HCT116 (cell line): ENCODE data around the gene LRRK1. TPM values are rescaled to one million over a fixed set of nuclear protein-coding genes. Genes with fewer than 3 reads are reported as not detected.
A peak's percentile ranks its signal among the peaks of the same experiment; 100 is the strongest.

Source experiments
- ATAC-seq: fragments of 200-7000 bp; cut with Tn5 transposase; 2 replicates; pipeline ENCODE4 v1.9.1; 2020; ENCODE audit warnings: mild to moderate bottlenecking, moderate library complexity
- BruUV-seq: library from RNA; stranded (reverse); fragments of 400-500 nt; replicated peaks from 2 replicates; lab custom pipeline; 2021; lab: Mats Ljungman, UMichigan
- CTCF ChIA-PET: fragments of 300-600 bp; sonication (Branson Sonifier 250); formaldehyde crosslinking; loops from one replicate; lab custom pipeline; 2021; ENCODE audit warnings: antibody characterized with exemption; lab: Charles Lee
- POLR2A ChIA-PET: fragments of 300-600, 350-600 bp; sonication (Branson Sonifier 250); formaldehyde crosslinking; loops from one replicate; lab custom pipeline; 2021; ENCODE audit warnings: antibody characterized with exemption; lab: Charles Lee
- RAD21 ChIA-PET, 2 experiments: fragments of 300-600 bp; sonication (Branson Sonifier 250); formaldehyde crosslinking; loops; one replicate each; lab custom pipeline; 2023; ENCODE audit warnings: low total read pairs in 2 of 2; ENCODE audit not compliant: uncharacterized antibody in 2 of 2, unreplicated experiment in 2 of 2, low non-redundant PET in 1 of 2; lab: Charles Lee
- DNase-seq: peaks from one replicate; pipeline ENCODE4 v3.0.0-alpha.2; 2010; ENCODE audit warnings: low read depth, low spot score
- H2AFZ ChIP-seq: fragments of 200-600 bp; shearing (Covaris generic), sonication (generic); 2 replicates; pipeline ENCODE4 v1.6.1; 2017; ENCODE audit warnings: low read depth, mixed run types, mixed read lengths, antibody characterized with exemption, low read length; ENCODE audit not compliant: poor library complexity, severe bottlenecking
- H3K27ac ChIP-seq: 2 replicates; pipeline ENCODE4 v1.5.1; 2012; ENCODE audit warnings: low read depth, low read length
- H3K27me3 ChIP-seq: fragments of 200-600 bp; sonication (generic); 2 replicates; pipeline ENCODE4 v1.6.1; 2016; ENCODE audit warnings: mixed run types, low read length, mixed read lengths; ENCODE audit not compliant: insufficient read depth
- H3K36me3 ChIP-seq, 2 experiments: fragments of 200-500 bp in 1 of 2; fragments of 200-600 bp in 1 of 2; sonication (Bioruptor generic) in 1 of 2; sonication (generic) in 1 of 2; 2 replicates each; pipeline versions ENCODE4 v1.5.1 to v1.6.1; 2014 to 2016; ENCODE audit warnings: low read length in 2 of 2, inconsistent platforms in 1 of 2, mixed read lengths in 1 of 2, mixed run types in 1 of 2; ENCODE audit not compliant: insufficient read depth in 2 of 2, control insufficient read depth in 1 of 2
- H3K4me1 ChIP-seq, 2 experiments: fragments of 200-600 bp in 1 of 2; sonication (generic) in 1 of 2; 2 replicates each; pipeline versions ENCODE4 v1.5.1 to v1.6.1; 2012 to 2017; ENCODE audit warnings: low read length in 2 of 2, inconsistent platforms in 1 of 2, mild to moderate bottlenecking in 1 of 2, mixed read lengths in 1 of 2, mixed run types in 1 of 2, moderate library complexity in 1 of 2; ENCODE audit not compliant: insufficient read depth in 2 of 2, control insufficient read depth in 1 of 2
- H3K4me2 ChIP-seq: fragments of 200-600 bp; sonication (generic); 2 replicates; pipeline ENCODE4 v1.6.1; 2017; ENCODE audit warnings: mixed run types, low read length, mixed read lengths
- H3K4me3 ChIP-seq, 2 experiments: fragments of 200-600 bp in 1 of 2; sonication (generic) in 1 of 2; replicated peaks in 1 of 2; 2 replicates each; pipeline ENCODE4 v1.5.1; 2011 to 2016; ENCODE audit warnings: low read length in 2 of 2, control low read depth in 1 of 2, low read depth in 1 of 2, mild to moderate bottlenecking in 1 of 2, mixed read lengths in 1 of 2, mixed run types in 1 of 2
- H3K79me2 ChIP-seq: fragments of 200-600 bp; sonication (generic); 2 replicates; pipeline ENCODE4 v1.6.1; 2017; ENCODE audit warnings: mild to moderate bottlenecking, mixed run types, low read length, moderate library complexity, mixed read lengths; ENCODE audit not compliant: insufficient read depth
- H3K9ac ChIP-seq: fragments of 200-600 bp; sonication (generic); 2 replicates; pipeline ENCODE4 v1.6.1; 2016; ENCODE audit warnings: low read length, mixed read lengths
- H3K9me2 ChIP-seq: fragments of 200-600 bp; sonication (generic), shearing (Covaris generic); 2 replicates; pipeline ENCODE4 v1.6.1; 2017; ENCODE audit warnings: mixed run types, mild to moderate bottlenecking, moderate library complexity; ENCODE audit not compliant: insufficient read depth
- H3K9me3 ChIP-seq, 2 experiments: fragments of 200-500 bp in 1 of 2; fragments of 200-600 bp in 1 of 2; sonication (Bioruptor generic) in 1 of 2; sonication (generic) in 1 of 2; 2 replicates each; pipeline ENCODE4 v1.6.1; 2014 to 2017; ENCODE audit warnings: low read length in 2 of 2, mixed read lengths in 2 of 2, inconsistent platforms in 1 of 2, low read depth in 1 of 2, mild to moderate bottlenecking in 1 of 2, mixed run types in 1 of 2, moderate library complexity in 1 of 2; ENCODE audit not compliant: control insufficient read depth in 1 of 2, insufficient read depth in 1 of 2
- H4K20me1 ChIP-seq: fragments of 200-600 bp; sonication (generic), shearing (Covaris generic); 2 replicates; pipeline ENCODE4 v1.6.1; 2017; ENCODE audit warnings: mixed run types, mild to moderate bottlenecking, moderate library complexity; ENCODE audit not compliant: insufficient read depth
- EGR1 ChIP-seq: IDR thresholded peaks from 2 replicates; pipeline ENCODE4 v1.6.1; 2012; ENCODE audit warnings: low read depth
- EZH2phosphoT487 ChIP-seq: fragments of 200-600 bp; IDR thresholded peaks from 2 replicates; pipeline ENCODE4 v1.6.1; 2018; ENCODE audit warnings: antibody characterized with exemption, borderline replicate concordance
- RAD21 ChIP-seq: IDR thresholded peaks from 2 replicates; pipeline ENCODE4 v1.6.1; 2012; ENCODE audit warnings: low read depth, mild to moderate bottlenecking
- TCF7L2 ChIP-seq: IDR thresholded peaks from 2 replicates; pipeline ENCODE4 v1.7.0; 2011; ENCODE audit warnings: borderline replicate concordance, inconsistent platforms; ENCODE audit not compliant: insufficient read depth, insufficient read length; ENCODE audit errors: extremely low read depth
- intact Hi-C: fragments of 100-400 bp; cut with micrococcal nuclease; formaldehyde crosslinking; loops from 2 replicates; pipeline ENCODE4 v1.10.0; 2022
- total RNA-seq: library from RNA; stranded (reverse); gene quantifications from one replicate; pipeline ENCODE4 v1.2.1, GENCODE V29; 2021; ENCODE audit not compliant: unreplicated experiment
- TF ChIP-seq, protein P1 (sequence below): IDR thresholded peaks from 2 replicates; pipeline ENCODE4 v1.6.1; 2012
- TF ChIP-seq, protein P2 (sequence below): IDR thresholded peaks from 2 replicates; pipeline ENCODE4 v1.6.1; 2011; ENCODE audit warnings: mild to moderate bottlenecking, low read length, moderate library complexity; ENCODE audit not compliant: insufficient replicate concordance; ENCODE audit errors: extremely low read depth
- TF ChIP-seq, protein P3 (sequence below), 3 experiments: fragments of 200-600 bp in 1 of 3; sonication (generic) in 1 of 3; IDR thresholded peaks in 2 of 3; conservative IDR thresholded peaks in 1 of 3; 2 replicates each; pipeline ENCODE4 v1.5.1; 2012 to 2017; ENCODE audit warnings: low read depth in 2 of 3, low read length in 2 of 3, antibody characterized with exemption in 1 of 3, borderline replicate concordance in 1 of 3, control low read depth in 1 of 3, mild to moderate bottlenecking in 1 of 3, mixed read lengths in 1 of 3, mixed run types in 1 of 3, moderate library complexity in 1 of 3; ENCODE audit not compliant: insufficient read depth in 1 of 3

The LRRK1 gene
- total RNA-seq, 1 experiment from 2014 or later: 21.6 TPM

DNA sequence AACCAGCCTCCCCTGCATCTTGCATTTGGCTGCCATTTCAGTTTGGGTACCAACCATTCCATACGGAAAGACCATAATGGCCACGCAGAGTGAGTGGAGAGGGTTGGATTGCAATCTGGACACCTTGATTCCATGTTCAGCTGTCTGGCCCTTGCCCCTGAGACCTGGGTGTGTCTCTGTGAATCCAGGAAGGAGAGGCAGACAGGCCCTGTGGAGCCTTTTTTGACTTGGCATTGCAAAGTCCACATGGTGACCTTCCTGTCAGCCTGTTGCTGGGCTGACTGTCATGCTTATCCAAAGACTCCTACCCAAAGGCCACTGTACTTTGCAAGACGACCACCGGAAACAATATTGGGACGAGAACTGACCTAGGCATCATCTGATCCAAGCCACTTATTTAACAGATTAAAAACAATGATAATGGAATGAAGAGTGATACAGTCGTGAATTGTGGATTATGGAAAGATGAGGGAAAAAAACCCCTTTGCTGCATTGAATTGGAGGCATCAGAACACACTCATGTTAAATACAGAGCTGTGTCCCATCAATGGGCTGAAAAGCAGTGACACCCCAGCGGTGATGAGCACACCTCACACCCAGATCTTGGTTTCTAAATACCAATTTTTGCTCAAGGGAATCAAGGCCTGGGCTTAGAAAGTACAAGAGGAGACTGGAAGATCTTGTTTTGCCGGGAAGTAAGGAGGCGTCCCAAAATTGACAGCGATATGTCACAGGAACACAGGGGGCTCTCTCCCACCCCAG lies 86.0 kb downstream of the LRRK1 start (continued):
- TF ChIP-seq, protein P1, sequence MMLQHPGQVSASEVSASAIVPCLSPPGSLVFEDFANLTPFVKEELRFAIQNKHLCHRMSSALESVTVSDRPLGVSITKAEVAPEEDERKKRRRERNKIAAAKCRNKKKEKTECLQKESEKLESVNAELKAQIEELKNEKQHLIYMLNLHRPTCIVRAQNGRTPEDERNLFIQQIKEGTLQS: no peak
- no peak for TF ChIP-seq EZH2phosphoT487
- TF ChIP-seq, all 23 proteins: peak for 0

DNA sequence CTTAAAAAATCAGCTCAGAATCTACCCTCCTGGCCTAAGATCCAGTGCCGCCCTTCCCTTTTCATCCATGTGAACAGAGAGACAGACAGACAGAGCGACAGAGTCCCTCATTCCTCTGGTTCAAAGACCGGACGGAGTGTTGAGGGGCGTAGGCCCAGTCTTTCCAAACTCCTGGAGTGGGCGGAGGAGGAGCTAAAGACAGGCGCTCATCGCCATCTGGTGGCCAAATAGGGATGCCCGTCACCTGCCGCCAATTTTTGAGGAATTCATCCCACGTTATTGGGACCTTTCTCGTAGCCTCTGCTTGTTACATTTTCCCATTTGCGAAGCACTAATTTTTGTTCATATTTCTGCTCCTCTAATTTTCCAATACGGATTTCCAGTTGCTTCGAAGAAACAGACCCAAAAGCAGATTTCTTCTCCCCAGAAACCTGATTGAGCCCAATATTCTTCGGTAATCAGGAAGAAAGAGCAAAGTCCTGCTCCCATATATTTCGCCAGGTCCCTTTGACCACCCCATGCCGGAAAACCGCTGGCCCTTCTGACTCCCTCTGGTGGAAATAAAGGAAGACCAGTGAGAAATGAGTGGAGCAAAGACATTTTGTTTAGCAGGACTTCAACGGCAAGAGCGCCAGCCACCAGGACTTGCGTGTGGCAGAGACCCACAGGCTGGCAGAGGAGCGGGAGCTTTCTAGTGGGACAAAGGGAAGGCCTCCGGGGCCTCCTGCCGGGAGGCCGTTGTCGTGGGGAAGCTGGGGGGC lies 88.0 kb downstream of the LRRK1 start:
- H3K4me3 ChIP-seq: no peak overlapping the region

More for the DNA sequence above, 88.0 kb downstream of the LRRK1 start:
- BruUV-seq: no TSS peak
- Histone ChIP-seq H4K20me1 (no peaks in the 10 kb centered on the region), H3K27ac (no peak overlapping the region), H3K4me1 (peaks cover 11 to 25% of the 10 kb centered on the region in 2 experiments; a peak in 3 of 4 replicates), H3K9me2 (no peaks in the 10 kb centered on the region), H3K9ac (no peak overlapping the region), H3K27me3 (no peaks in the 10 kb centered on the region), H3K4me2 (peak overlapping the region; percentile 90), H3K36me3 (no peaks in the 10 kb centered on the region), H3K79me2 (no peaks in the 10 kb centered on the region), H2AFZ (no peak overlapping the region), H3K9me3 (no peaks in the 10 kb centered on the region)
- CTCF ChIA-PET: interaction anchor here (0.6 to 3.5 kb wide), 22 partner anchors 8 to 665 kb away, joined by 3 to 112 read pairs (median 4); partner anchors contain the start of genes ADAMTS17, ASB7, LINS1 and LRRK1
- RAD21 ChIA-PET: interaction anchor here (1.0 to 1.2 kb wide), 2 partner anchors 89 kb away, joined by 4 to 5 read pairs; no protein-coding TSS in a partner anchor
- DNase-seq: peak; percentile 53
- TF ChIP-seq RAD21 (peak; percentile 96), EGR1 (peak; percentile 93), TCF7L2 (peak; percentile 15)
- TF ChIP-seq, protein P2, sequence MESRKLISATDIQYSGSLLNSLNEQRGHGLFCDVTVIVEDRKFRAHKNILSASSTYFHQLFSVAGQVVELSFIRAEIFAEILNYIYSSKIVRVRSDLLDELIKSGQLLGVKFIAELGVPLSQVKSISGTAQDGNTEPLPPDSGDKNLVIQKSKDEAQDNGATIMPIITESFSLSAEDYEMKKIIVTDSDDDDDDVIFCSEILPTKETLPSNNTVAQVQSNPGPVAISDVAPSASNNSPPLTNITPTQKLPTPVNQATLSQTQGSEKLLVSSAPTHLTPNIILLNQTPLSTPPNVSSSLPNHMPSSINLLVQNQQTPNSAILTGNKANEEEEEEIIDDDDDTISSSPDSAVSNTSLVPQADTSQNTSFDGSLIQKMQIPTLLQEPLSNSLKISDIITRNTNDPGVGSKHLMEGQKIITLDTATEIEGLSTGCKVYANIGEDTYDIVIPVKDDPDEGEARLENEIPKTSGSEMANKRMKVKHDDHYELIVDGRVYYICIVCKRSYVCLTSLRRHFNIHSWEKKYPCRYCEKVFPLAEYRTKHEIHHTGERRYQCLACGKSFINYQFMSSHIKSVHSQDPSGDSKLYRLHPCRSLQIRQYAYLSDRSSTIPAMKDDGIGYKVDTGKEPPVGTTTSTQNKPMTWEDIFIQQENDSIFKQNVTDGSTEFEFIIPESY: peak; percentile 14
- TF ChIP-seq, protein P1: no peak
- TF ChIP-seq, protein P3, sequence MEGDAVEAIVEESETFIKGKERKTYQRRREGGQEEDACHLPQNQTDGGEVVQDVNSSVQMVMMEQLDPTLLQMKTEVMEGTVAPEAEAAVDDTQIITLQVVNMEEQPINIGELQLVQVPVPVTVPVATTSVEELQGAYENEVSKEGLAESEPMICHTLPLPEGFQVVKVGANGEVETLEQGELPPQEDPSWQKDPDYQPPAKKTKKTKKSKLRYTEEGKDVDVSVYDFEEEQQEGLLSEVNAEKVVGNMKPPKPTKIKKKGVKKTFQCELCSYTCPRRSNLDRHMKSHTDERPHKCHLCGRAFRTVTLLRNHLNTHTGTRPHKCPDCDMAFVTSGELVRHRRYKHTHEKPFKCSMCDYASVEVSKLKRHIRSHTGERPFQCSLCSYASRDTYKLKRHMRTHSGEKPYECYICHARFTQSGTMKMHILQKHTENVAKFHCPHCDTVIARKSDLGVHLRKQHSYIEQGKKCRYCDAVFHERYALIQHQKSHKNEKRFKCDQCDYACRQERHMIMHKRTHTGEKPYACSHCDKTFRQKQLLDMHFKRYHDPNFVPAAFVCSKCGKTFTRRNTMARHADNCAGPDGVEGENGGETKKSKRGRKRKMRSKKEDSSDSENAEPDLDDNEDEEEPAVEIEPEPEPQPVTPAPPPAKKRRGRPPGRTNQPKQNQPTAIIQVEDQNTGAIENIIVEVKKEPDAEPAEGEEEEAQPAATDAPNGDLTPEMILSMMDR (IDR thresholded peaks at IDR 0.05 in 2 of 3, conservative IDR thresholded peaks at IDR 0.05 in 1 of 3; ENCODE audit: borderline replicate concordance in 1 of 3, insufficient read depth in 1 of 3, low read depth in 2 of 3, low read length in 2 of 3): peak; percentile 84 to 94 (median 92)
- POLR2A ChIA-PET: no interaction called here
- intact Hi-C loops: loop anchor here (1.0 to 10.0 kb wide), 5 partner anchors 89 to 664 kb away; no protein-coding TSS in a partner anchor
- ATAC-seq: peak; percentile 78
